Neural progenitor cell (in vitro differentiated cells): ENCODE measurements around the gene PP2D1. TPM values are rescaled to one million over a fixed set of nuclear protein-coding genes. Genes with fewer than 3 reads are reported as not detected.

ENCODE experiments used
- DNase-seq: peaks from one replicate; pipeline ENCODE4 v3.0.0-alpha.2; 2016; ENCODE audit warnings: low spot score
- H2AFZ ChIP-seq: fragments of 200-600 bp; sonication (generic); replicated peaks from 2 replicates; pipeline ENCODE4 v1.6.1; 2016; ENCODE audit warnings: antibody characterized with exemption
- H3F3A ChIP-seq: fragments of 200-600 bp; sonication (generic); 2 replicates; pipeline ENCODE4 v1.6.1; 2016; ENCODE audit warnings: antibody characterized with exemption, low read depth
- H3K27ac ChIP-seq: fragments of 200-600 bp; sonication (generic); 2 replicates; pipeline ENCODE4 v1.5.1; 2016; ENCODE audit warnings: mild to moderate bottlenecking
- H3K27me3 ChIP-seq: fragments of 200-600 bp; sonication (generic); 2 replicates; pipeline ENCODE4 v1.6.1; 2016; ENCODE audit warnings: mild to moderate bottlenecking, moderate library complexity
- H3K36me3 ChIP-seq: fragments of 200-600 bp; sonication (generic); 2 replicates; pipeline ENCODE4 v1.5.1; 2016
- H3K4me1 ChIP-seq: fragments of 200-600 bp; sonication (generic); 2 replicates; pipeline ENCODE4 v1.6.1; 2016; ENCODE audit warnings: mixed run types
- H3K4me2 ChIP-seq: fragments of 200-600 bp; sonication (generic); 2 replicates; pipeline ENCODE4 v1.6.1; 2016
- H3K4me3 ChIP-seq: fragments of 200-600 bp; sonication (generic); 2 replicates; pipeline ENCODE4 v1.5.1; 2016
- H3K79me2 ChIP-seq: fragments of 200-600 bp; sonication (generic); 2 replicates; pipeline ENCODE4 v1.6.1; 2016; ENCODE audit warnings: low read depth
- H3K9ac ChIP-seq: fragments of 200-600 bp; sonication (generic); 2 replicates; pipeline ENCODE4 v1.6.1; 2016
- H3K9me3 ChIP-seq: fragments of 200-600 bp; sonication (generic); 2 replicates; pipeline ENCODE4 v1.5.1; 2016; ENCODE audit warnings: low read depth
- H4K20me1 ChIP-seq: fragments of 200-600 bp; sonication (generic); 2 replicates; pipeline ENCODE4 v1.6.1; 2016; ENCODE audit warnings: low read depth
- H3K27ac Mint-ChIP-seq: 3 replicates; pipeline ENCODE4 v1.8.0; 2021; ENCODE audit warnings: mixed read lengths
- H3K27me3 Mint-ChIP-seq: 2 replicates; pipeline ENCODE4 v1.8.0; 2022; ENCODE audit warnings: low read depth, mild to moderate bottlenecking, inconsistent platforms, moderate library complexity, mixed read lengths; ENCODE audit not compliant: insufficient read depth
- H3K36me3 Mint-ChIP-seq: 3 replicates; pipeline ENCODE4 v1.8.0; 2021; ENCODE audit warnings: mixed read lengths
- H3K4me1 Mint-ChIP-seq: 3 replicates; pipeline ENCODE4 v1.8.0; 2021; ENCODE audit warnings: mixed read lengths
- H3K4me3 Mint-ChIP-seq: 3 replicates; pipeline ENCODE4 v1.8.0; 2021; ENCODE audit warnings: mild to moderate bottlenecking, moderate library complexity, mixed read lengths
- H3K9me3 Mint-ChIP-seq: 3 replicates; pipeline ENCODE4 v1.8.0; 2020; ENCODE audit warnings: mixed read lengths
- EZH2 ChIP-seq: fragments of 200-600 bp; sonication (generic); IDR thresholded peaks from 2 replicates; pipeline ENCODE4 v1.6.1; 2017; ENCODE audit warnings: antibody characterized with exemption, mild to moderate bottlenecking, moderate library complexity
- EZH2phosphoT487 ChIP-seq: fragments of 200-600 bp; sonication (generic); IDR thresholded peaks from 2 replicates; pipeline ENCODE4 v1.6.1; 2017; ENCODE audit warnings: antibody characterized with exemption
- total RNA-seq: library from RNA; depleted of rRNA; stranded (reverse); fragments of >200 nt; gene quantifications from 2 replicates; pipeline ENCODE4 v1.2.3, GENCODE V29; 2015; ENCODE audit warnings: low replicate concordance
- TF ChIP-seq, protein P1 (sequence below): fragments of 200-600 bp; sonication (generic); IDR thresholded peaks from 2 replicates; pipeline ENCODE4 v1.5.1; 2017; ENCODE audit warnings: antibody characterized with exemption, mild to moderate bottlenecking

PP2D1 gene, protein sequence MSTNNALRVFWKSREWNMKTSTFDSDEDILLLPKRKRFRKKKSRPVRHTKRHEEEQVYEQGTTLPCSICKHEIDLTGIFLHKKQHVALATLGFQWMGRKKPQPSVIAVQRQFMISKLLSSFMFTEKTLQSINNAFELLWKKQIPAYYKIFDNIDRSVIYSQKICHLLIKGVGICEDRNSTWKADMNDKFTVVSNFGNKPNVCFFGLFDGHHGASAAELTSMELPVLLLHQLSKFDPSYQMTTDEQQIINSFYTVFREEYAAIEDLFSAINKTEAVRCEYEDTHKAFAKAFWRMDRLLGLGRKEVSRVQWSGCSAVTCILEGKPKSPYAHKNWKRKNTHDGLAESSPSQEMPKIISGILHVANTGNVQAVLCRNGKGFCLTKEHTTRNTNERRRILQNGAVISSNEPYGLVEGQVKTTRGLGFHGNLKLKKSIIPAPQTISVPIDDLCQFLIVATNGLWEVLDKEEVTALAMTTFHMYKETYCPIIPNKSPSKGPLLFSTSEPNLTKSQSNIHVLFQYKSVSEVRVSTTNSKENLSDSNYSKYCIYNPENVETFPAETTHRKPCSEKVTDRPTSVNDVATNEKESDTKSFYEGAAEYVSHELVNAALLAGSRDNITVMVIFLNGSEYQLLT
- not detected in 2 replicates for total RNA-seq

DNA sequence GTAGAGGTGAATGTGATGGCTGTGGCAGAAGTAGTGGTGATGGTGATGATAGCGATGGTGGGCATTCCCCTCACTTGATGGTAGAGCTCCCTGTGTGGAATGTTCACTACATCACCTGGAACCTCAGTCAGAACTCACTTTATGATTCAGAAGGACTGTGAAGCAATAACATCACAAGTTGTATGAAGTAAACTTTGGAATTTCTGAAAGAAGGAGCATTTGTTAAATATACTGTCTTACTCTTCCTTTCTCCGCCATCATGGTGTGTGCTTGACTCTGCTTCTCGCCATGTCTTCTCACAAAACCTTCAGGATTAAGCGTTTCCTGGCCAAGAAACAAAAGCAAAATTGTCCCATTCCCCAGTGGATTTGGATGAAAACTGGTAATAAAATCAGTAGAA, at the start of gene PP2D1:
PP2D1 (minus strand) TSS at position 101 of the 400 bp plus-strand sequence. CDS start 192 bp downstream, outside the sequence.
- Histone ChIP-seq H3K4me1 (no peaks in the 10 kb centered on the region), H3K36me3 (no peaks in the 10 kb centered on the region), H4K20me1 (no peaks in the 10 kb centered on the region), H3K9ac (no peak within 1 kb of the TSS), H3K4me3 (no peak within 1 kb of the TSS), H3K27me3 (no peaks in the 10 kb centered on the region), H3K27ac (no peak within 1 kb of the TSS), H2AFZ (no peak within 1 kb of the TSS), H3K9me3 (no peaks in the 10 kb centered on the region), H3K4me2 (no peak within 1 kb of the TSS), H3F3A (no peaks in the 10 kb centered on the region), H3K79me2 (no peaks in the 10 kb centered on the region)
- Mint-ChIP-seq H3K27ac (no peak within 1 kb of the TSS), H3K4me3 (no peak within 1 kb of the TSS), H3K36me3 (no peaks in the 10 kb centered on the region), H3K4me1 (no peaks in the 10 kb centered on the region), H3K9me3 (no peaks in the 10 kb centered on the region), H3K27me3 (no peaks in the 10 kb centered on the region)
- no peak for TF ChIP-seq EZH2
- TF ChIP-seq, protein P1, sequence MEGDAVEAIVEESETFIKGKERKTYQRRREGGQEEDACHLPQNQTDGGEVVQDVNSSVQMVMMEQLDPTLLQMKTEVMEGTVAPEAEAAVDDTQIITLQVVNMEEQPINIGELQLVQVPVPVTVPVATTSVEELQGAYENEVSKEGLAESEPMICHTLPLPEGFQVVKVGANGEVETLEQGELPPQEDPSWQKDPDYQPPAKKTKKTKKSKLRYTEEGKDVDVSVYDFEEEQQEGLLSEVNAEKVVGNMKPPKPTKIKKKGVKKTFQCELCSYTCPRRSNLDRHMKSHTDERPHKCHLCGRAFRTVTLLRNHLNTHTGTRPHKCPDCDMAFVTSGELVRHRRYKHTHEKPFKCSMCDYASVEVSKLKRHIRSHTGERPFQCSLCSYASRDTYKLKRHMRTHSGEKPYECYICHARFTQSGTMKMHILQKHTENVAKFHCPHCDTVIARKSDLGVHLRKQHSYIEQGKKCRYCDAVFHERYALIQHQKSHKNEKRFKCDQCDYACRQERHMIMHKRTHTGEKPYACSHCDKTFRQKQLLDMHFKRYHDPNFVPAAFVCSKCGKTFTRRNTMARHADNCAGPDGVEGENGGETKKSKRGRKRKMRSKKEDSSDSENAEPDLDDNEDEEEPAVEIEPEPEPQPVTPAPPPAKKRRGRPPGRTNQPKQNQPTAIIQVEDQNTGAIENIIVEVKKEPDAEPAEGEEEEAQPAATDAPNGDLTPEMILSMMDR = no peak
- TF ChIP-seq EZH2phosphoT487 = no peak
- no peak for DNase-seq

DNA sequence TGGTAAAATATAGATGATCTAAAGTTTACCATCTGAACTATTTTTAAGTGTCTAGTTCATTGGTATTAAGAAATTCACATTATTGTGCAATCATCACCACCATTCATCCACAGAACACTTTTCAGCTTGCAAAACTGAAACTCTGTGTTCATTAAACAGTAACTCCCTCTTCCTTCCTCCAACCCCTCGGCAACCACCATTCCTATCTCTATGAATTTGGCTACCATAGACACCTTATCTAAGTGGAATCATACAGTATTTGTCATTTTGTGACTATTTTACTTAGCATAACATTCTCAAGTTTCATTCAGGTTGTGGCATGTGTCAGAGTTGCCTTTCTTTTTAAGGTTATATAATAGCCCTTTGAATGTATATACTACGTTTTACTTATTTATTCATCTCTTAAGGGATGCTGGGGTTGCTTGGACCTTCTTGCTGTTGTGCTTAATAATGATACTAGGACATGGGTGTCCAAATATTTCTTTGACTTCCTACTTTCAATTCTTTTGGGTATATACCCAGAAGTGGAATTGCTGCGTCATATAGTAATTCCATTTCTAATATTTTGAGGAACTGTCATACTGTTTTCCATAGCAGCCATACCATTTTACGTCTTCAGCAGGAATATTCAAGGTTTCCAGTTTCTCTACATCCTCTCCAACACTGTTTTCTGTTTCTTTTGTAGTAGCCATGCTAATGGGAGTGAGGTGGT, 49.1 kb upstream of the PP2D1 start:
- no peaks in the 10 kb centered on the region for H3K9me3 ChIP-seq
- no peak overlapping the region for H3K9ac ChIP-seq
- H3K4me1 Mint-ChIP-seq = peaks cover 10% of the 10 kb centered on the region
- H2AFZ ChIP-seq = no peak overlapping the region
- DNase-seq = no peak
- H3K4me3 ChIP-seq = no peak overlapping the region
- H3K36me3 ChIP-seq = no peaks in the 10 kb centered on the region
- peaks cover 4% of the 10 kb centered on the region for H3K36me3 Mint-ChIP-seq
- peaks cover 9% of the 10 kb centered on the region for H3F3A ChIP-seq
- H3K27ac Mint-ChIP-seq = no peak overlapping the region
- H3K27me3 ChIP-seq = no peaks in the 10 kb centered on the region
- H4K20me1 ChIP-seq = peaks cover 12% of the 10 kb centered on the region
- no peak overlapping the region for H3K4me2 ChIP-seq
- H3K27ac ChIP-seq = no peak overlapping the region
- peaks cover 17% of the 10 kb centered on the region for H3K4me1 ChIP-seq
- TF ChIP-seq, protein P1 = no peak
- TF ChIP-seq EZH2phosphoT487 (no peak), EZH2 (no peak)
- no peaks in the 10 kb centered on the region for H3K9me3 Mint-ChIP-seq
- H3K4me3 Mint-ChIP-seq = no peak overlapping the region
- H3K27me3 Mint-ChIP-seq = no peaks in the 10 kb centered on the region
- H3K79me2 ChIP-seq = peaks cover 15% of the 10 kb centered on the region

DNA sequence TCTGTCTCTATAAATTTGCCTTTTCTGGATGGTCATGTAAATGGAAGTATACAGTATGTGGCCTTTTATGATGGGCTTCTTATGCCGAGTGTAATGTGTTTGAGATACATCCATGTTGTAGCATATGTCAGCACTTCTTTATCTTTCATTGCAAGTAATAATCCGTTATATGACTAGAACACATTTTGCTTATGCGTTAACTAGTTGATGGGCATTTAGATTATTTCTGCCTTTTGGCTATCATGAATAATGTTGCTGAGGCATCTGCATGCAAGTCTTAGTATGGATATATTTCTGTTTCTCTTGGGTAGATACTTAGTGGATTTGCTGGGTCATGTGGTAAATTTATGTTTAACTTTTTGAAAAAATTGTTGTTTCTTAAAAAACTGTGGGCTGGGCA, 47.9 kb upstream of the PP2D1 start:
- Histone ChIP-seq H3K4me1 (peaks cover 14% of the 10 kb centered on the region), H3K27ac (no peak overlapping the region), H3K9ac (no peak overlapping the region), H4K20me1 (peaks cover 8% of the 10 kb centered on the region), H3K4me2 (no peak overlapping the region), H3K9me3 (no peaks in the 10 kb centered on the region), H3F3A (peaks cover 9% of the 10 kb centered on the region), H3K4me3 (no peak overlapping the region), H2AFZ (no peak overlapping the region), H3K36me3 (no peaks in the 10 kb centered on the region), H3K79me2 (peaks cover 15% of the 10 kb centered on the region), H3K27me3 (no peaks in the 10 kb centered on the region)
- no peaks in the 10 kb centered on the region for H3K9me3 Mint-ChIP-seq
- DNase-seq = no peak
- no peak for TF ChIP-seq EZH2phosphoT487
- no peak for TF ChIP-seq EZH2
- TF ChIP-seq, protein P1 = no peak
- peaks cover 4% of the 10 kb centered on the region for H3K36me3 Mint-ChIP-seq
- peaks cover 5% of the 10 kb centered on the region for H3K4me1 Mint-ChIP-seq
- no peaks in the 10 kb centered on the region for H3K27me3 Mint-ChIP-seq
- no peak overlapping the region for H3K27ac Mint-ChIP-seq
- no peak overlapping the region for H3K4me3 Mint-ChIP-seq
